Endothelial cell of umbilical vein (primary cell): ENCODE results near the gene GAGE2A. TPM values are rescaled to one million over a fixed set of nuclear protein-coding genes. Genes with fewer than 3 reads are reported as not detected.

Experiments used
- BruUV-seq: library from RNA; stranded (reverse); fragments of 400-500 nt; replicated peaks from 2 replicates; lab custom pipeline; 2021; lab: Mats Ljungman, UMichigan
- CTCF ChIA-PET: fragments of 300-600, 350-600 bp; sonication (Branson Sonifier 250); formaldehyde crosslinking; loops from one replicate; lab custom pipeline; 2021; ENCODE audit warnings: antibody characterized with exemption, inconsistent platforms; lab: Charles Lee
- POLR2A ChIA-PET: fragments of 300-600, 350-600 bp; sonication (Branson Sonifier 250); formaldehyde crosslinking; loops from one replicate; lab custom pipeline; 2021; ENCODE audit warnings: antibody characterized with exemption, inconsistent platforms; lab: Charles Lee
- DNase-seq: peaks from one replicate; pipeline ENCODE4 v3.0.0-alpha.2; 2011; ENCODE audit warnings: low read depth, low spot score
- FAIRE-seq: peaks from 2 replicates; lab custom pipeline; 2011; peaks lifted over from hg19 to GRCh38; lab: Jason Lieb, UNC
- H2AFZ ChIP-seq: 2 replicates; pipeline ENCODE4 v1.6.0; 2012; ENCODE audit warnings: low read depth, low read length, control low read depth, inconsistent platforms
- H3K27ac ChIP-seq: 2 replicates; pipeline ENCODE4 v1.5.1; 2011; ENCODE audit warnings: low read depth, mild to moderate bottlenecking, control low read depth, low read length, moderate library complexity; ENCODE audit not compliant: insufficient read depth
- H3K27me3 ChIP-seq, 2 experiments: 2 replicates each; pipeline versions ENCODE4 v1.6.0 to v1.6.1; 2011; ENCODE audit warnings: low read length in 2 of 2, mixed read lengths in 1 of 2; ENCODE audit not compliant: control insufficient read depth in 2 of 2, insufficient read depth in 2 of 2
- H3K36me3 ChIP-seq, 2 experiments: 2 replicates in 1 of 2; 3 replicates in 1 of 2; pipeline ENCODE4 v1.5.1; 2011; ENCODE audit warnings: low read length in 2 of 2, mild to moderate bottlenecking in 1 of 2, moderate library complexity in 1 of 2; ENCODE audit not compliant: control insufficient read depth in 2 of 2, insufficient read depth in 2 of 2; ENCODE audit errors: extremely low read depth in 1 of 2
- H3K4me1 ChIP-seq: 3 replicates; pipeline ENCODE4 v1.5.1; 2011; ENCODE audit warnings: mild to moderate bottlenecking, low read length; ENCODE audit not compliant: control insufficient read depth, insufficient read depth; ENCODE audit errors: extremely low read depth
- H3K4me2 ChIP-seq: 2 replicates; pipeline ENCODE4 v1.6.1; 2011; ENCODE audit warnings: low read length, control low read depth, mixed read lengths; ENCODE audit not compliant: insufficient read depth
- H3K4me3 ChIP-seq, 3 experiments: fragments of 200-600 bp in 1 of 3; sonication (generic), shearing (Covaris generic) in 1 of 3; replicated peaks in 1 of 3; 2 replicates each; pipeline ENCODE4 v1.5.1; 2011 to 2016; ENCODE audit warnings: control low read depth in 3 of 3, low read length in 3 of 3, mild to moderate bottlenecking in 2 of 3, inconsistent platforms in 1 of 3, low read depth in 1 of 3, moderate library complexity in 1 of 3; ENCODE audit not compliant: insufficient read depth in 1 of 3
- H3K79me2 ChIP-seq: 2 replicates; pipeline ENCODE4 v1.6.0; 2012; ENCODE audit warnings: low read length, inconsistent platforms; ENCODE audit not compliant: control insufficient read depth, insufficient read depth
- H3K9ac ChIP-seq: replicated peaks from 2 replicates; pipeline ENCODE3; 2011; ENCODE audit warnings: low read length, control low read depth; ENCODE audit not compliant: insufficient read depth; ENCODE audit errors: extremely low read depth
- H3K9me1 ChIP-seq: replicated peaks from 3 replicates; pipeline ENCODE4 v1.6.0; 2011; ENCODE audit warnings: mild to moderate bottlenecking, low read length; ENCODE audit not compliant: control insufficient read depth, insufficient read depth; ENCODE audit errors: extremely low read depth
- H3K9me3 ChIP-seq: replicated peaks from 2 replicates; pipeline ENCODE4 v1.5.1; 2012; ENCODE audit warnings: low read length, inconsistent platforms; ENCODE audit not compliant: control insufficient read depth, insufficient read depth
- H4K20me1 ChIP-seq: replicated peaks from 2 replicates; pipeline ENCODE3; 2011; ENCODE audit warnings: mild to moderate bottlenecking, low read length; ENCODE audit not compliant: control insufficient read depth, insufficient read depth; ENCODE audit errors: extremely low read depth
- CTCF ChIP-seq, 2 donors: IDR thresholded peaks; 1 replicate in 1 of 2; 2 replicates in 1 of 2; pipeline ENCODE4 v1.5.1; 2011; ENCODE audit warnings: low read length in 2 of 2, mild to moderate bottlenecking in 2 of 2, moderate library complexity in 2 of 2, control low read depth in 1 of 2, inconsistent platforms in 1 of 2, low read depth in 1 of 2; ENCODE audit not compliant: insufficient read depth in 1 of 2; ENCODE audit errors: extremely low read depth in 1 of 2
- EZH2 ChIP-seq: IDR thresholded peaks from 2 replicates; pipeline ENCODE4 v1.6.1; 2012; ENCODE audit warnings: borderline replicate concordance, low read depth, mild to moderate bottlenecking, moderate library complexity, low read length, inconsistent platforms; ENCODE audit not compliant: severe bottlenecking
- FOS ChIP-seq: IDR thresholded peaks from 2 replicates; pipeline ENCODE4 v1.6.1; 2011; ENCODE audit warnings: mild to moderate bottlenecking, low read length, moderate library complexity, borderline replicate concordance; ENCODE audit not compliant: insufficient read depth
- GATA2 ChIP-seq: IDR thresholded peaks from 2 replicates; pipeline ENCODE4 v1.7.0; 2011; ENCODE audit warnings: low read depth, mild to moderate bottlenecking, moderate library complexity, mixed read lengths, low read length; ENCODE audit not compliant: insufficient read length, insufficient read depth
- JUN ChIP-seq: IDR thresholded peaks from 2 replicates; pipeline ENCODE4 v1.6.1; 2011; ENCODE audit warnings: borderline replicate concordance, low read depth; ENCODE audit not compliant: insufficient read length, insufficient read depth
- MAX ChIP-seq: IDR thresholded peaks from 2 replicates; pipeline ENCODE4 v1.6.1; 2011; ENCODE audit not compliant: insufficient read depth, insufficient read length
- MYC ChIP-seq: IDR thresholded peaks from one replicate; pipeline ENCODE4 v1.6.1; 2011; ENCODE audit warnings: mild to moderate bottlenecking, low read depth, low read length
- POLR2AphosphoS5 ChIP-seq: IDR thresholded peaks from 2 replicates; pipeline ENCODE4 v1.6.1; 2012; ENCODE audit warnings: low read depth, mild to moderate bottlenecking, control low read depth, low read length, moderate library complexity; ENCODE audit not compliant: insufficient read depth
- dilution Hi-C: fragments of 300-500 bp; cut with MboI; formaldehyde crosslinking; loops from one replicate; pipeline ENCODE4 v1.15.0; 2019; ENCODE audit warnings: low sequenced_read_pairs; ENCODE audit not compliant: extremely low pct_ligation_motif_present
- intact Hi-C: fragments of 100-400 bp; cut with micrococcal nuclease; formaldehyde crosslinking; loops from one replicate; pipeline ENCODE4 v1.10.0; 2022
- polyA plus RNA-seq, 4 experiments: library from polyadenylated mRNA; depleted of rRNA in 3 of 4; stranded (reverse) in 3 of 4; unstranded in 1 of 4; fragments of >200 nt; gene quantifications; 2 replicates each; pipeline versions ENCODE4 v1.2.1 to v1.2.3, GENCODE V29; 2011 to 2012; ENCODE audit warnings: missing spikeins in 1 of 4
- total RNA-seq: library from RNA; stranded (reverse); gene quantifications from 2 replicates; pipeline ENCODE4 v1.2.3, GENCODE V29; 2021

The GAGE2A gene
- total and polyA plus RNA-seq, 2 donors (not counting 3 experiments of a cell fraction or from before 2014, with no cell fraction given), result not detected

GRCh38 chrX:49610718-49611310, 21.5 kb downstream of the GAGE2A start:
- Histone ChIP-seq H3K4me1 (no peaks in the 10 kb centered on the region), H3K27me3 (no peaks in the 10 kb centered on the region), H3K27ac (no peak overlapping the region), H4K20me1 (no peaks in the 10 kb centered on the region), H3K9me1 (no peaks in the 10 kb centered on the region), H2AFZ (no peak overlapping the region), H3K9me3 (no peaks in the 10 kb centered on the region), H3K4me2 (no peak overlapping the region), H3K4me3 (no peak overlapping the region), H3K79me2 (no peaks in the 10 kb centered on the region), H3K9ac (no peak overlapping the region), H3K36me3 (no peaks in the 10 kb centered on the region)
- ChIA-PET POLR2A (no interaction called here), CTCF (no interaction called here)
- dilution Hi-C loops, result no loop called here
- TF ChIP-seq POLR2AphosphoS5 (no peak), FOS (no peak), JUN (no peak), EZH2 (no peak), GATA2 (no peak), MYC (no peak), CTCF (IDR thresholded peaks at IDR 0.05; ENCODE audit: extremely low read depth in 1 of 2, insufficient read depth in 1 of 2, low read depth in 1 of 2, low read length in 2 of 2) (no peak), MAX (no peak)
- FAIRE-seq, result no peak
- BruUV-seq, result no TSS peak
- DNase-seq, result peak; percentile 17
- intact Hi-C loops, result no loop called here
